KMS-11 (cell line): Measurements from ENCODE around the gene IL17C.

Experiments
- H2AFZ ChIP-seq: fragments of 200-600 bp; sonication (generic); 2 replicates; pipeline ENCODE4 v1.6.1; 2016; ENCODE audit warnings: antibody characterized with exemption, mixed run types, low read depth
- H3K27ac ChIP-seq: fragments of 200-600 bp; sonication (generic); 2 replicates; pipeline ENCODE4 v1.6.1; 2016; ENCODE audit warnings: mild to moderate bottlenecking, mixed run types
- H3K27me3 ChIP-seq: fragments of 200-600 bp; sonication (generic); 2 replicates; pipeline ENCODE4 v1.6.1; 2017; ENCODE audit warnings: mild to moderate bottlenecking, low read depth, mixed run types, moderate library complexity; ENCODE audit not compliant: insufficient read depth
- H3K36me3 ChIP-seq: fragments of 200-600 bp; sonication (generic); 2 replicates; pipeline ENCODE4 v1.6.1; 2017; ENCODE audit warnings: mild to moderate bottlenecking, mixed run types; ENCODE audit not compliant: insufficient read depth
- H3K4me1 ChIP-seq: fragments of 200-600 bp; sonication (generic); 2 replicates; pipeline ENCODE4 v1.6.1; 2016; ENCODE audit warnings: mild to moderate bottlenecking, low read depth, mixed run types; ENCODE audit not compliant: poor library complexity, severe bottlenecking
- H3K4me2 ChIP-seq: fragments of 200-600 bp; sonication (generic); 2 replicates; pipeline ENCODE4 v1.7.0; 2016; ENCODE audit warnings: mild to moderate bottlenecking, mixed run types
- H3K4me3 ChIP-seq: fragments of 200-600 bp; sonication (generic); IDR thresholded peaks from 2 replicates; pipeline ENCODE4 v1.6.1; 2017; ENCODE audit warnings: low read depth, low read length, mixed read lengths; ENCODE audit not compliant: insufficient read depth
- H3K79me2 ChIP-seq: fragments of 200-600 bp; sonication (generic); 2 replicates; pipeline ENCODE4 v1.6.1; 2016; ENCODE audit warnings: low read depth, mixed run types; ENCODE audit not compliant: insufficient read depth
- H3K9ac ChIP-seq: fragments of 200-600 bp; sonication (generic); 2 replicates; pipeline ENCODE4 v1.6.1; 2016; ENCODE audit warnings: mild to moderate bottlenecking, mixed run types
- H4K20me1 ChIP-seq: fragments of 200-600 bp; sonication (generic); 2 replicates; pipeline ENCODE4 v1.6.1; 2016; ENCODE audit warnings: mild to moderate bottlenecking, mixed run types; ENCODE audit not compliant: insufficient read depth
- CTCF ChIP-seq: fragments of 200-600 bp; sonication (generic); conservative IDR thresholded peaks from 2 replicates; pipeline ENCODE4 v1.6.1; 2017; ENCODE audit warnings: low read depth, mild to moderate bottlenecking, antibody characterized with exemption, low read length, moderate library complexity, mixed read lengths

IL17C gene

DNA sequence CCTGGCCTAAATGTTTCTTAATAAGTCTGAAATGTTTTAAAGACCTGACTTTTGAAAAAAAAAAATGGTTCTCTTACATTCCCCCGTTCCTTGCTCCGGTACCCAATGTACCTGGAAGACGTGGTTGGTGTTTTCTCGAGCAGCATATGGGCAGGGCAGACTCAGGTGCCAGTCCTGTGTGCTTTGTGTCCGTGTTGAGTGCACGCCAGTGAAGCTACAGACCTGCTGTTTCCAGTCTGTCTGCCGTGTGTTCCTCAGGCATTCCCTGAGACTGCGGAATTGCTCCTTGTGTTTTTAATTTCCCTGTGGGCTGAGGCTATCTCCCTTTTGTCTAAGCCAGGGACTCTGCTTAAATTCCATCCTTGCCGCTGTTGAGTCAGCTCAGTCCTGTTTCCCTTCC is 11.7 kb upstream of the IL17C start:
- Histone ChIP-seq H3K27ac (no peak overlapping the region), H3K27me3 (no peaks in the 10 kb centered on the region), H3K4me1 (no peaks in the 10 kb centered on the region), H3K4me3 (no peak overlapping the region), H3K36me3 (no peaks in the 10 kb centered on the region; the same call in 1 of the 2 replicates), H3K4me2 (no peak overlapping the region), H3K79me2 (no peaks in the 10 kb centered on the region), H3K9ac (no peak overlapping the region), H4K20me1 (no peaks in the 10 kb centered on the region), H2AFZ (no peak overlapping the region)
- TF ChIP-seq CTCF, result no peak

DNA sequence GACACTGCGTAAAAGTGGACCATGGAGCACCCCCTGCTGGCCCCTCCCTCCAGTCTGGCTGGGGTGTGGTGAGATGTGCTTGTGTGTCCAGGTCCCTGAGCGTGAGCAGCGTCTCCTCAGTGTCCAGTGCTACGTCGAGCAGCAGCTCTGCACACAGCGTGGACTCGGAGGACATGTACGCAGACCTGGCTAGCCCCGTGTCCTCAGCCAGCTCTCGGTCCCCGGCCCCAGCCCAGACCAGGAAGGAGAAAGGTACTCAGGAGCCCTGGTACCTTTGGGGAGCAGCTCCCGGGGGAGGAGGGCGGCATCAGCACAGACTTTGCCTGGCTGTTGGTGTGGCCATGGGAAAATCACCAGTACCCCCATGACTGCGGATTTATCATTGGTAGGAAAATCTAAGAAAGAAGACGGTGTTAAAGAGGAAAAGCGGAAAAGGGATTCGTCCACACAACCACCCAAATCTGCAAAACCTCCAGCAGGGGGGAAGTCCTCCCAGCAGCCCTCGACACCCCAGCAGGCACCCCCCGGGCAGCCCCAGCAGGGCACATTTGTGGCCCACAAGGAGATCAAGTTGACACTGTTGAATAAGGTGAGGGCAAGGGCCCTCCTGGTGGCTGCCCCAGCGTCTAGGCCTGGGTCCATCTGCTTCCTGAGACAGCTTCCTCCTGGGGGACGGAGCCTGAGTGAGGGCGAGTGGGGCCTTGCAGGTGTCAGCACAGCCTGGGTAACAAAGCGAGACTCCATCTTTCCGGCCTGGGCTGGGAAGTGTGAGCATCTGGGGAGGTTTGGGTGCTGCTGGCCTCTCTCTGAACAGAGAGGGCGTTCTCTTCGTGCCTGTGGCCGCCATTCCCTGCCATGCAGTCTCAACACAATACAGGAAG is 10.6 kb upstream of the IL17C start:
- no peak overlapping the region for H3K27ac ChIP-seq
- no peak overlapping the region for H3K4me3 ChIP-seq
- no peak overlapping the region for H2AFZ ChIP-seq
- TF ChIP-seq CTCF, result no peak
- no peak overlapping the region for H3K4me2 ChIP-seq
- H3K4me1 ChIP-seq, result no peaks in the 10 kb centered on the region
- no peaks in the 10 kb centered on the region for H3K79me2 ChIP-seq
- H3K36me3 ChIP-seq, result no peaks in the 10 kb centered on the region; the same call in 1 of the 2 replicates
- H3K9ac ChIP-seq, result no peak overlapping the region
- no peaks in the 10 kb centered on the region for H4K20me1 ChIP-seq
- no peaks in the 10 kb centered on the region for H3K27me3 ChIP-seq

GRCh38 chr16:88628512-88628974 is 9.8 kb upstream of the IL17C start:
- Histone ChIP-seq H3K4me3 (no peak overlapping the region), H3K9ac (no peak overlapping the region), H4K20me1 (no peaks in the 10 kb centered on the region), H3K27ac (no peak overlapping the region), H3K79me2 (no peaks in the 10 kb centered on the region), H3K27me3 (no peaks in the 10 kb centered on the region), H3K36me3 (no peaks in the 10 kb centered on the region; the same call in 1 of the 2 replicates), H3K4me2 (no peak overlapping the region), H2AFZ (no peak overlapping the region), H3K4me1 (peaks cover 6% of the 10 kb centered on the region)
- peak; percentile 34; the same call in 1 of the 2 replicates for TF ChIP-seq CTCF

GRCh38 chr16:88629835-88630234 is 8.5 kb upstream of the IL17C start:
- no peak for TF ChIP-seq CTCF
- Histone ChIP-seq H3K79me2 (no peaks in the 10 kb centered on the region), H3K27ac (no peak overlapping the region), H3K27me3 (peaks cover under 1% of the 10 kb centered on the region; the same call in 1 of the 2 replicates), H2AFZ (no peak overlapping the region), H3K4me1 (peaks cover 16% of the 10 kb centered on the region), H3K36me3 (no peaks in the 10 kb centered on the region), H3K9ac (no peak overlapping the region), H3K4me2 (no peak overlapping the region), H3K4me3 (no peak overlapping the region), H4K20me1 (no peaks in the 10 kb centered on the region)
